ENCODE measurements around the gene ITM2B. TPM values are rescaled to one million over a fixed set of nuclear protein-coding genes. Genes with fewer than 3 reads are reported as not detected.
A peak's percentile ranks its signal among the peaks of the same experiment; 100 is the strongest.
"Not testable (repeated sequence)": the region's sequence is repeated elsewhere in the genome, so short reads cannot be mapped to it uniquely, and the experiment has no call there.

Gene ITM2B
- total RNA-seq, 1 donor from 2014 or later, result 187 TPM

- DNase-seq (ENCODE audit: low read depth), result no peak
Measured at GRCh38 chr13:48224701-48225100, 8.3 kb upstream of the ITM2B start.

- no peak for DNase-seq (ENCODE audit: low read depth)
Measured at GRCh38 chr13:48230541-48230940, 2.5 kb upstream of the ITM2B start.

GRCh38 chr13:48231080-48231479 is 1.9 kb upstream of the ITM2B start:
- DNase-seq (ENCODE audit: low read depth), result no peak

DNA sequence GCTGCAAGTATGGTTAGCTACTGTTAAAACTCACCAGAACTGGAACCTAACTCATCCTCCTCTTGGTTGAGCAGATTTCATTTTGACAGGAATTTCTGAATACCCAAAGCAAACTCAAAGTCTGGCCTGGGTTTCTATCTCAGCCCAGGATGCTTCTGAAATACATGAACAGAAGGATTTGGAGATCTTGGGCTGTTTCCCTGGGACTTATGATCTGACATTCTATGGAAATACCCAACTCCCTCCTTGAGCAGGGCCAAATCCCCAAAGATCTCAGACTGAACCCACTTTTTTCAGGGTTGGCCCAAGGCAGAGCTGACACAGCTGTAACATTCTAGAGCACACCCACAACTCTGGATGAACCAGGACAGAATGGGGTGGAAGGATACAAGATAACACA is 1.1 kb upstream of the ITM2B start:
- DNase-seq (ENCODE audit: low read depth), result no peak

DNA sequence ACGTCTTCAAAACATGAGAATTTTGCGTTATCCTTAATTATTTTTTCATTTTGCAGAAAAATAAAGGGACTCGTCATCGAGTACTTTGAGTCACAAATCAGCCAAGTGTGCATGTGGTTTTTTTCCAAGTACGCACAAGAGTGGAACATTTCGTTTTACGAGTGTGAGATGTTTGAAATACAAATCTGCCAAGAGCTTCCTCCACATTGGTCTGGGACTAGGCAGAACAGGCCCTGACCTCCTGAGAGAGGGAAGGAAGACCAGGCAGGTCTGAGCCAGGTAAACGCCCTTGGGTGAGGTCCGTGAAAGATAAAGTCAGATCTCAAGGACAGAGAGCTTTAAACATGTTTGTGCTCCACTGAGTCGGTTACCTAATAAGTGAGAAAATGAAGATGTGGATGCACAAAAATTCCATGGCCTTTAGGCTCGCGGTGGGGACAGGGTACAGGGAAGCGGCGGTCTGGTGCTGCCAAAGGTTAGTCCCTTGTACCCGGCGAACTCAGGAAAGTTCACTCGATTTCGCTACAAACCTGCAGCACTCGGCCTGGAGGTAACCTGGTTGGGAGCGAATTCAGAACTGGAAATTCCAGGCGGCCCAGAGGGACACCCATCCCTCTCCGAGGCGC is 473 bp upstream of the ITM2B start:
- DNase-seq (ENCODE audit: low read depth), result no peak

GRCh38 chr13:48233889-48234488 is 983 bp downstream of the ITM2B start:
- no peak for DNase-seq (ENCODE audit: low read depth)

- DNase-seq (ENCODE audit: low read depth), result peak; percentile 30
Measured at GRCh38 chr13:48234566-48235340, 1.7 kb downstream of the ITM2B start.

- DNase-seq (ENCODE audit: low read depth), result peak; percentile 38
Measured at GRCh38 chr13:48235341-48236135, 2.5 kb downstream of the ITM2B start.

DNA sequence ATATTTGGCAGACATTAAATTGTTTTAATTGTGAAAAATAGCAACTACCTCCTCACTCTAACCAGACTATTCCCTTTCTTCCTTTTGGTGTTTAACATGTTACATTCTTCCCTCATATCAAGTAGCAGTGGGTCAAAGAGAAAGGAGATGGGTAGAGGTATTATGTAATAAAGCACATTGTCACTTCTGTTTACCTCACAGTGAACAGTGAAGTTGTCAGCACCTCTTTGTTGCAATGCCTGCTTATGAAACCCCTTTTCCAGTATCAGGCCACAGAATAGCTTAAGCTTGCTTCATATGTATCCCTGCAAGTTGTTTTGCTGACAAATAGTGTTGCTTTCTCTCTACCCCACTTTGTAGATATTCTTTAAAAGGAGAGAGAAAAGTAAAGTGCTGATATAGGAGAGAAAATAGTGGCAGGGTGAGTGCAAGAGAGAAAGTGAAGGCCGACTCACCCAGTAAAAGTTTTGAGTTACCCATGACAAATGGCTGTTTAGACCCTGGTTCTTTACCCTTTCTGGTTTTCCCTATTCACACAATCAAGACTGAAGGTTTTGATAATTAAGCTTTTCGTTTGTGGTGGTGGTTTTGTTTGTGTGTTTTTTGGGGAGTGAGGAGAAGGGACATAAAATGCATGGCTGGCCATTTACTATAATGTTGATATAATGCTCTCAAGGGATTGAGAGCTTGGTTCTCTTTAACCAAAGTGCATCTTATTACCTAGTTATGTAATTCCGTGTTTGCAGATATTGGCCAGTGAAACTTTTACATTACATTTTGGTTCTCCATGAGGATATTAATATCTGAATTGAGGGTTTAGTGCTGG is 3.7 kb downstream of the ITM2B start:
- DNase-seq (ENCODE audit: low read depth), result no peak

- not testable (repeated sequence) for DNase-seq (ENCODE audit: low read depth)
Measured at GRCh38 chr13:48239369-48239768, 6.4 kb downstream of the ITM2B start.

- DNase-seq (ENCODE audit: low read depth), result no peak
Measured at GRCh38 chr13:48241651-48242050, 8.6 kb downstream of the ITM2B start.

GRCh38 chr13:48242677-48243076 is 9.7 kb downstream of the ITM2B start:
- DNase-seq (ENCODE audit: low read depth), result no peak

GRCh38 chr13:48244159-48244558 is 11.2 kb downstream of the ITM2B start:
- DNase-seq (ENCODE audit: low read depth), result no peak

DNA sequence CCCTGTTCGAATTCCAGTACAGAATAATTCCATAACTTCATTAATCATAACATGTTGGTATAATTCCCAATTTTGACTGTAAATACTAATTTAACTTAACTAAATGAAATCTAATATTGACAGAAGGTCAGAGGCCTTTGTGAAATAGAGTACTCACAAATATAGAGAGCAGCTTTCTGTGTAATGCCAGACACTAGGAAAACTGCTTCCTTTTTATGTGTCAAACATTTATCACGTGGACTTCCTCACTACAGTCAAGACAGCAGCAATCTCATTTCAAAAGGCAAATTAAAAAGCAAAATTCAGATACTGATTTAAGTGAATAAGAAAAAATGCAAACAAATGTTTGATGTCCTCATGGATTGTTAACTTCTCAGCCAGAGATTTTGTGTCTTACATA is 13.1 kb downstream of the ITM2B start:
- no peak for DNase-seq (ENCODE audit: low read depth)

DNA sequence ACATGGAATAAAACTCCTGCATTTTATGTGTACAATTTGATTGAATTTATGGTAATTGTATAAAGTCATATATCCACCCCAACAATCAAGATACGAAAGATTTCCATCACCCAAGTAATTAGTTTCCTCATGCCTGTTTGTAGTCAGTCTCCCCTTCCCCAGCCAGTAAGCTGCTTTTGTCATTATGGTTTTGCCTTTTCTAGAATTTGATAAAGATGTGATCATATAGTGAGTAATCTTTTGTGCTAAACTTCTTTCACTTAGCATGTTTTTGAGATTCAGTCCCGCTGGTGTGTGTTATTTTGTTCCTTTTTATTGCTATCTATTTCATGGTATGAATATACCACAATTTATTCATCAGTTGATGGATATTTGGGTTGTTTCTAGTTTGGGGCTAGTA is 16.0 kb downstream of the ITM2B start:
- no peak for DNase-seq (ENCODE audit: low read depth)

DNA sequence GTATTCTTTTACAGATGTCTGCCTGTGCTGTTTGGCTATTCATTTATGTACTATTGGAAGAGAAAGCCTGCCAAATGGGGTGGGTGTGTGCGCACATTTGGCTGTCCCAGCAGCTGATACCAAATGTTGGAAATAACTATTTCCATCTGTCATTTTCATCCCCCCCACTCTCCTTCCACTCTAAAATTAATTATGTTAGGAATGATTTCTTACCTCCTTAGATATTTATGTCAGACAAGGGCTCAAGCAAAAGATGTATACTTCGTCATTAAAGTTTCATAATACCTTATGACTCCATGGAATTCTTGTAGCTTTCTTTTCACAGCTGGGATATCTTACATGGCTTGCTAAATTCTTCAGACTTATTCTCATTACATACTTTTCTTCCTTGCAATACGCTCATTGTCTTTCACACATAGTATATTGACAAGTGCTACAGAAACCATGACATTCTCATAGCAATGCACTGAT is 18.6 kb downstream of the ITM2B start:
- DNase-seq (ENCODE audit: low read depth), result peak; percentile 33

DNA sequence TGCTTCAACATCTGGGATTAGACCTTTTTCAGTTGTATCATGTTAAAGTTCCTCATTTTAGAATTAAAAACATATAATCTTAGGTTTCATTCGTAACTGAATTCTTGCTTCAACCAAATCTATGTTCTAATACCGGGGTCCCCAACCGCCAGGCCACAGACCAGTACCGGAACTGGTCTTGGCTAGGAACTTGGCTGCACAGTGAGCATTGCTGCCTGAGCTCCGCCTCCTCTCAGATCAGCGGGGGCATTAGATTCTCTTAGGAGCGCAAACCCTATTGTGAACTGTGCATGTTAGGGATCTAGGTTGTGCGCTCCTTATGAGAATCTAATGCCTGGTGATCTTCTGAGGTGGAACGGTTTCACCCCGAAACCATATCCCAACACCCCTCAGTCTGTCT is 19.2 kb downstream of the ITM2B start:
- DNase-seq (ENCODE audit: low read depth), result no peak

GRCh38 chr13:48253849-48254248 is 20.8 kb downstream of the ITM2B start:
- DNase-seq (ENCODE audit: low read depth), result no peak

- DNase-seq (ENCODE audit: low read depth), result no peak
Measured at GRCh38 chr13:48255090-48255489, 22.1 kb downstream of the ITM2B start.

GRCh38 chr13:48255954-48256353 is 22.9 kb downstream of the ITM2B start:
- no peak for DNase-seq (ENCODE audit: low read depth)

DNA sequence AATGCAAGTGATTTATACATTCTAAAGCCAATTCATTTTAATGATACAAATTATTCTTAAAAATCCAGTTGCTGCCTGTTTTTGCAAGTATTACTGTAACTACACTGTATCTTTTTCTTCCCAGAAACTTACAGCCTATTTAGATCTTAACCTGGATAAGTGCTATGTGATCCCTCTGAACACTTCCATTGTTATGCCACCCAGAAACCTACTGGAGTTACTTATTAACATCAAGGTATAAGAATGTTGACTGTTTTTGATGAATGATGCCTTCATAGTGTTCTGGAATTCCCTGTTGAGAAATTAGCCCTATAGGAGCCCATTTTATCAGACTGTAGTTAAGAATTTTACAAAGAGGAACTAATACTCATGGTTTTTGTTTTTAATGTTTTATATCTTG is 25.0 kb downstream of the ITM2B start:
- no peak for DNase-seq (ENCODE audit: low read depth)

All from myocyte (in vitro differentiated cells).